Measurements from ENCODE around the gene NHSL1.
A peak's percentile ranks its signal among the peaks of the same experiment; 100 is the strongest.

DNA sequence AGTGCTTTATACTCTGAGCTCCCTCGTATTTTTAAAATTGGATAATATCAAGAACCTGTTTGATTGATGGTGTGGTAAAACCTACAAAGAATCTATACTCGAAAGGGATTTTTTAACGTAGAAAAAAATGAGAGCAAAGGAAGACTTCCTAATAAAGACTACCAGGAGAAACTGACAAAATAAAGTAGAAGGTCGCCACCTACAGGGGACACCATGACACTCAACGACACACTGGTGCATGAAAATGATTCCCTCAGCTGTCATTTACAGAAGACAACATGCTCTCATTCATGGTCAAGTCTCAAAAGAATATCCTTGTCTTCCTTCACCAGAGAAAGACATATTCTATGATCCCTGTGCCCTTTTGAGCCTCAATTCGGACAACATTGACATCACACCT is 10.1 kb upstream of the NHSL1 start:
- TF ChIP-seq CTCF (IDR thresholded peaks at IDR 0.05; ENCODE audit: insufficient read depth, low read depth, low read length), result peak; percentile 56
- no peak for TF ChIP-seq EZH2 (IDR thresholded peaks at IDR 0.05; ENCODE audit: insufficient read depth, low read length)

Measured in astrocyte (in vitro differentiated cells and primary cell).